ENCODE data around the gene CLTC. TPM values are rescaled to one million over a fixed set of nuclear protein-coding genes. Genes with fewer than 3 reads are reported as not detected.
A peak's percentile ranks its signal among the peaks of the same experiment; 100 is the strongest.
"Not testable (repeated sequence)": the region's sequence is repeated elsewhere in the genome, so short reads cannot be mapped to it uniquely, and the experiment has no call there.

Gene CLTC
- total RNA-seq, 1 experiment from 2014 or later = 515 TPM

- no peak overlapping the region for H3K4me3 ChIP-seq
- no peaks in the 10 kb centered on the region for H3K27me3 ChIP-seq (replicated peaks)
- DNase-seq (ENCODE audit: low read depth in 1 of 2, low spot score in 2 of 2) = no peak
- no peaks in the 10 kb centered on the region for H3K9me3 ChIP-seq (replicated peaks)
- no peak overlapping the region for H3K27ac ChIP-seq
- H3K36me3 ChIP-seq = peaks cover 63% of the 10 kb centered on the region
- no peaks in the 10 kb centered on the region for H3K4me1 ChIP-seq (replicated peaks)
Observed at GRCh38 chr17:59642565-59642964, 22.9 kb downstream of the CLTC start.

- no peak for DNase-seq (ENCODE audit: low read depth in 1 of 2, low spot score in 2 of 2)
- Histone ChIP-seq H3K9me3 (replicated peaks) (no peaks in the 10 kb centered on the region), H3K36me3 (peaks cover 72% of the 10 kb centered on the region), H3K27ac (no peak overlapping the region), H3K4me3 (no peak overlapping the region), H3K4me1 (replicated peaks) (no peaks in the 10 kb centered on the region), H3K27me3 (replicated peaks) (no peaks in the 10 kb centered on the region)
Observed at GRCh38 chr17:59643159-59644140, 23.8 kb downstream of the CLTC start.

- no peak for DNase-seq (ENCODE audit: low read depth in 1 of 2, low spot score in 2 of 2)
- Histone ChIP-seq H3K9me3 (replicated peaks) (0 out of 2 replicates have a peak, but pooled peaks cover 5% of the 10 kb centered on the region), H3K27me3 (replicated peaks) (no peaks in the 10 kb centered on the region), H3K27ac (no peak overlapping the region), H3K4me1 (replicated peaks) (peaks cover 17% of the 10 kb centered on the region), H3K36me3 (peaks cover 90% of the 10 kb centered on the region), H3K4me3 (no peak overlapping the region)
Observed at GRCh38 chr17:59647288-59647687, 27.6 kb downstream of the CLTC start.

GRCh38 chr17:59649886-59650285, 30.2 kb downstream of the CLTC start:
- no peak overlapping the region for H3K4me3 ChIP-seq
- DNase-seq (ENCODE audit: low read depth in 1 of 2, low spot score in 2 of 2) = no peak
- H3K36me3 ChIP-seq = peaks cover 97% of the 10 kb centered on the region
- 0 out of 2 replicates have a peak, but pooled peaks cover 8% of the 10 kb centered on the region for H3K9me3 ChIP-seq (replicated peaks)
- no peak overlapping the region for H3K27ac ChIP-seq
- peaks cover 17% of the 10 kb centered on the region for H3K4me1 ChIP-seq (replicated peaks)
- H3K27me3 ChIP-seq (replicated peaks) = no peaks in the 10 kb centered on the region

GRCh38 chr17:59650642-59651041, 30.9 kb downstream of the CLTC start:
- H3K27ac ChIP-seq = no peak overlapping the region
- peaks cover 17% of the 10 kb centered on the region for H3K4me1 ChIP-seq (replicated peaks)
- H3K4me3 ChIP-seq = no peak overlapping the region
- H3K9me3 ChIP-seq (replicated peaks) = 0 out of 2 replicates have a peak, but pooled peaks cover 8% of the 10 kb centered on the region
- DNase-seq (ENCODE audit: low read depth in 1 of 2, low spot score in 2 of 2) = no peak
- H3K27me3 ChIP-seq (replicated peaks) = no peaks in the 10 kb centered on the region
- H3K36me3 ChIP-seq = peaks cover 97% of the 10 kb centered on the region

GRCh38 chr17:59651346-59651745, 31.7 kb downstream of the CLTC start:
- peaks cover 17% of the 10 kb centered on the region for H3K4me1 ChIP-seq (replicated peaks)
- H3K9me3 ChIP-seq (replicated peaks) = 0 out of 2 replicates have a peak, but pooled peaks cover 8% of the 10 kb centered on the region
- no peaks in the 10 kb centered on the region for H3K27me3 ChIP-seq (replicated peaks)
- no peak overlapping the region for H3K27ac ChIP-seq
- H3K36me3 ChIP-seq = peaks cover 97% of the 10 kb centered on the region
- DNase-seq (ENCODE audit: low read depth in 1 of 2, low spot score in 2 of 2) = peak in 1 of 2 experiments; percentile 43
- H3K4me3 ChIP-seq = no peak overlapping the region

GRCh38 chr17:59652119-59652518, 32.4 kb downstream of the CLTC start:
- H3K27ac ChIP-seq = no peak overlapping the region
- H3K36me3 ChIP-seq = peaks cover 95% of the 10 kb centered on the region

GRCh38 chr17:59656624-59657023, 36.9 kb downstream of the CLTC start:
- not testable (repeated sequence) for H3K27ac ChIP-seq

More at GRCh38 chr17:59652119-59652518, 32.4 kb downstream of the CLTC start:
- Histone ChIP-seq H3K9me3 (replicated peaks) (0 out of 2 replicates have a peak, but pooled peaks cover 8% of the 10 kb centered on the region), H3K4me3 (no peak overlapping the region), H3K4me1 (replicated peaks) (peaks cover 17% of the 10 kb centered on the region), H3K27me3 (replicated peaks) (no peaks in the 10 kb centered on the region)
- no peak for DNase-seq (ENCODE audit: low read depth in 1 of 2, low spot score in 2 of 2)

GRCh38 chr17:59666235-59666634, 46.5 kb downstream of the CLTC start:
- H3K9me3 ChIP-seq (replicated peaks) = no peaks in the 10 kb centered on the region
- H3K27ac ChIP-seq = no peak overlapping the region
- peaks cover 45% of the 10 kb centered on the region for H3K4me1 ChIP-seq (replicated peaks)
- H3K36me3 ChIP-seq = peaks cover 87% of the 10 kb centered on the region
- no peak for DNase-seq (ENCODE audit: low read depth in 1 of 2, low spot score in 2 of 2)
- H3K27me3 ChIP-seq (replicated peaks) = no peaks in the 10 kb centered on the region
- no peak overlapping the region for H3K4me3 ChIP-seq

More at GRCh38 chr17:59656624-59657023, 36.9 kb downstream of the CLTC start:
- not testable (repeated sequence) for H3K4me3 ChIP-seq; H3K4me1 ChIP-seq (replicated peaks); H3K27me3 ChIP-seq (replicated peaks); DNase-seq (ENCODE audit: low read depth in 1 of 2, low spot score in 2 of 2); H3K9me3 ChIP-seq (replicated peaks)
- peaks cover 92% of the 10 kb centered on the region for H3K36me3 ChIP-seq

GRCh38 chr17:59668816-59669215, 49.1 kb downstream of the CLTC start:
- Histone ChIP-seq H3K27me3 (replicated peaks) (no peaks in the 10 kb centered on the region), H3K27ac (peak overlapping the region; percentile 87), H3K9me3 (replicated peaks) (no peaks in the 10 kb centered on the region), H3K36me3 (peaks cover 87% of the 10 kb centered on the region), H3K4me3 (no peak overlapping the region), H3K4me1 (replicated peaks) (peaks cover 51% of the 10 kb centered on the region)
- DNase-seq (ENCODE audit: low read depth in 1 of 2, low spot score in 2 of 2) = peak in 1 of 2 experiments; percentile 92

GRCh38 chr17:59669411-59669810, 49.7 kb downstream of the CLTC start:
- H3K27ac ChIP-seq = peak overlapping the region; percentile 87
- H3K9me3 ChIP-seq (replicated peaks) = no peaks in the 10 kb centered on the region
- peaks cover 89% of the 10 kb centered on the region for H3K36me3 ChIP-seq
- DNase-seq (ENCODE audit: low read depth in 1 of 2, low spot score in 2 of 2) = no peak
- peaks cover 51% of the 10 kb centered on the region for H3K4me1 ChIP-seq (replicated peaks)
- no peaks in the 10 kb centered on the region for H3K27me3 ChIP-seq (replicated peaks)
- no peak overlapping the region for H3K4me3 ChIP-seq

GRCh38 chr17:59669944-59670343, 50.2 kb downstream of the CLTC start:
- peaks cover 51% of the 10 kb centered on the region for H3K4me1 ChIP-seq (replicated peaks)

GRCh38 chr17:59671386-59671785, 51.7 kb downstream of the CLTC start:
- Histone ChIP-seq H3K27ac (peak overlapping the region; percentile 3; the same call in 1 of the 2 replicates), H3K4me1 (replicated peaks) (peaks cover 46% of the 10 kb centered on the region), H3K36me3 (peaks cover 91% of the 10 kb centered on the region), H3K27me3 (replicated peaks) (no peaks in the 10 kb centered on the region), H3K4me3 (no peak overlapping the region), H3K9me3 (replicated peaks) (no peaks in the 10 kb centered on the region)
- no peak for DNase-seq (ENCODE audit: low read depth in 1 of 2, low spot score in 2 of 2)

More at GRCh38 chr17:59669944-59670343, 50.2 kb downstream of the CLTC start:
- no peak for DNase-seq (ENCODE audit: low read depth in 1 of 2, low spot score in 2 of 2)
- no peak overlapping the region for H3K4me3 ChIP-seq
- H3K9me3 ChIP-seq (replicated peaks) = no peaks in the 10 kb centered on the region
- no peaks in the 10 kb centered on the region for H3K27me3 ChIP-seq (replicated peaks)
- H3K27ac ChIP-seq = peak overlapping the region; percentile 87
- peaks cover 89% of the 10 kb centered on the region for H3K36me3 ChIP-seq

- H3K4me3 ChIP-seq = no peak overlapping the region
- no peaks in the 10 kb centered on the region for H3K9me3 ChIP-seq (replicated peaks)
- DNase-seq (ENCODE audit: low read depth in 1 of 2, low spot score in 2 of 2) = no peak
- H3K36me3 ChIP-seq = peaks cover 99% of the 10 kb centered on the region
- no peak overlapping the region for H3K27ac ChIP-seq
- no peaks in the 10 kb centered on the region for H3K27me3 ChIP-seq (replicated peaks)
- H3K4me1 ChIP-seq (replicated peaks) = peaks cover 16% of the 10 kb centered on the region
Observed at GRCh38 chr17:59675231-59675630, 55.5 kb downstream of the CLTC start.
